Activated T-cell treated with anti-CD3 and anti-CD28 coated beads, Interleukin-2, amount 50 U/mL, for 72 hours (primary cell): ENCODE results near the gene THEMIS2. TPM values are rescaled to one million over a fixed set of nuclear protein-coding genes. Genes with fewer than 3 reads are reported as not detected.
"Not testable (repeated sequence)": the region's sequence is repeated elsewhere in the genome, so short reads cannot be mapped to it uniquely, and the experiment has no call there.

ENCODE experiments used
- ATAC-seq, 2 donors: fragments of 150-1000 bp; cut with Tn5 transposase; replicated peaks in 1 of 2; 2 replicates each; pipeline ENCODE4 v1.10.0; 2021; ENCODE audit warnings: moderate library complexity in 2 of 2, mild to moderate bottlenecking in 1 of 2
- DNase-seq, 2 donors: peaks; one replicate each; pipeline ENCODE4 v3.0.0; 2021 to 2022; ENCODE audit warnings: mixed read lengths in 1 of 2
- H3K27ac Mint-ChIP-seq: one replicate; pipeline ENCODE4 v1.8.0; 2022; ENCODE audit warnings: mild to moderate bottlenecking, moderate library complexity, mixed read lengths
- H3K27me3 Mint-ChIP-seq: one replicate; pipeline ENCODE4 v1.8.0; 2022; ENCODE audit warnings: low read depth, mixed read lengths
- H3K36me3 Mint-ChIP-seq, 2 donors: one replicate each; pipeline ENCODE4 v1.8.0; 2022; ENCODE audit warnings: mixed read lengths in 2 of 2, mild to moderate bottlenecking in 1 of 2; ENCODE audit not compliant: insufficient read depth in 2 of 2
- H3K4me1 Mint-ChIP-seq: one replicate; pipeline ENCODE4 v1.8.0; 2022; ENCODE audit warnings: low read depth, mixed read lengths
- H3K4me3 Mint-ChIP-seq, 2 donors: one replicate each; pipeline ENCODE4 v1.8.0; 2022; ENCODE audit warnings: mild to moderate bottlenecking in 2 of 2, mixed read lengths in 2 of 2, moderate library complexity in 2 of 2
- H3K9me3 Mint-ChIP-seq, 2 donors: one replicate each; pipeline ENCODE4 v1.8.0; 2022; ENCODE audit warnings: mixed read lengths in 2 of 2
- total RNA-seq, 2 donors: library from RNA; stranded (reverse); gene quantifications; one replicate each; pipeline ENCODE4 v1.2.3, GENCODE V29; 2022

THEMIS2 gene
- total RNA-seq, 2 donors from 2014 or later, result 26.0 to 81.0 TPM

DNA sequence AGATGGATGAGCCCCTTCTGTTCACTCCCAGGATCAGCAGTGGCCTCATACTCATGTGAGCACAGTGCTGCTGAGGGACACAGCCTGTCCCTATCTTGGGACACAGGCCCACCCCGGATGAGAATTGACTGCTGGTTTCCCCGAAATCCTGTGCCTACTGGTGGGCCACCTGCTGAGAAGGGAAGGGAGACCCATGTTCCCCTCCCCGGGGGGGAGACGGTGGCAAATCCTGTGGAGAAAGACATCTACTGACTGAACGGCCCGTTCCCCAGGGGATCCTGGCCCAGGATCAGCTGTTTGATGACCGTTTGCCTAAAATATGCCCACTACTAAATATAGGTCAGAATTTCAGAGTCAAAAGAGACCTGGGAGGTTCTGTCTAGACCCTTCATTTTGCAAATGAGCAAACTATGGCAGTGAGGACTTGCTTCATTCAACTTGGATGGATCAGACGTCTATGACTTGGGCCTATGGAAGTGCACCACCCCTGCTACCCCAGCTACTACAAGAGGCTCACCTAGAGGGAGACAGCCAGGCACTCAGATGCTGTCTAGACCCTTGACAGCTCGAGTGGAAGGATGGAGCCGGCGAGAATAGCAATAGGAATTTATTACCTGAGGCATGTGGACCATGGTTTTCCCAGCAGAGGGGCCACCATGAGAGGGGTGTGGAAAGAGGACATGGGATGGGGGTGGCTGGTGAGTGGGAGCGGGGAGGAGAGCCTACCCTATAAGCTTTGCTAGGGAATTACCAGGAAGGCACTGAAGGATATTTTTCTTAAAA, 15.6 kb upstream of the THEMIS2 start:
- Mint-ChIP-seq H3K4me1 (peaks cover 12% of the 10 kb centered on the region), H3K4me3 (no peak overlapping the region), H3K27me3 (no peaks in the 10 kb centered on the region), H3K9me3 (no peaks in the 10 kb centered on the region), H3K27ac (no peak overlapping the region), H3K36me3 (no peaks in the 10 kb centered on the region)
- DNase-seq, result no peak
- no peak for ATAC-seq

- H3K4me3 Mint-ChIP-seq, ATAC-seq, H3K36me3 Mint-ChIP-seq, DNase-seq, H3K9me3 Mint-ChIP-seq, H3K27ac Mint-ChIP-seq, H3K27me3 Mint-ChIP-seq: not testable (repeated sequence)
- peaks cover 12% of the 10 kb centered on the region for H3K4me1 Mint-ChIP-seq
These were observed 14.8 kb upstream of the THEMIS2 start for GRCh38 chr1:27857552-27857951.

- Mint-ChIP-seq H3K27ac (no peak overlapping the region), H3K36me3 (no peaks in the 10 kb centered on the region), H3K4me3 (no peak overlapping the region), H3K9me3 (no peaks in the 10 kb centered on the region), H3K27me3 (no peaks in the 10 kb centered on the region), H3K4me1 (peaks cover 19% of the 10 kb centered on the region)
- ATAC-seq (peak; percentile 94 to 96), DNase-seq (peak; percentile 81 to 88)
These were observed 14.0 kb upstream of the THEMIS2 start for GRCh38 chr1:27858072-27858948.

GRCh38 chr1:27858949-27859576, 13.3 kb upstream of the THEMIS2 start:
- DNase-seq, result no peak
- Mint-ChIP-seq H3K9me3 (no peaks in the 10 kb centered on the region), H3K4me1 (peaks cover 27% of the 10 kb centered on the region), H3K36me3 (no peaks in the 10 kb centered on the region), H3K4me3 (no peak overlapping the region), H3K27ac (no peak overlapping the region), H3K27me3 (no peaks in the 10 kb centered on the region)
- no peak for ATAC-seq

GRCh38 chr1:27861436-27861835, 10.9 kb upstream of the THEMIS2 start:
- no peak for DNase-seq
- Mint-ChIP-seq H3K4me3 (no peak overlapping the region), H3K27ac (no peak overlapping the region), H3K4me1 (peaks cover 40% of the 10 kb centered on the region), H3K9me3 (no peaks in the 10 kb centered on the region), H3K36me3 (no peaks in the 10 kb centered on the region), H3K27me3 (no peaks in the 10 kb centered on the region)
- no peak for ATAC-seq

- DNase-seq, result no peak
- no peaks in the 10 kb centered on the region for H3K9me3 Mint-ChIP-seq
- no peaks in the 10 kb centered on the region for H3K36me3 Mint-ChIP-seq
- H3K27me3 Mint-ChIP-seq, result no peaks in the 10 kb centered on the region
- H3K4me3 Mint-ChIP-seq, result no peak overlapping the region
- peaks cover 44% of the 10 kb centered on the region for H3K4me1 Mint-ChIP-seq
- H3K27ac Mint-ChIP-seq, result no peak overlapping the region
- no peak for ATAC-seq
These were observed 10.3 kb upstream of the THEMIS2 start for GRCh38 chr1:27862004-27862403.

GRCh38 chr1:27862671-27863537, 9.4 kb upstream of the THEMIS2 start:
- Mint-ChIP-seq H3K36me3 (no peaks in the 10 kb centered on the region), H3K27ac (peak overlapping the region; percentile 40), H3K4me1 (peaks cover 49% of the 10 kb centered on the region), H3K9me3 (no peaks in the 10 kb centered on the region), H3K27me3 (no peaks in the 10 kb centered on the region), H3K4me3 (no peak overlapping the region)
- peak in 1 of 2 donors; percentile 40 for ATAC-seq
- DNase-seq, result no peak

DNA sequence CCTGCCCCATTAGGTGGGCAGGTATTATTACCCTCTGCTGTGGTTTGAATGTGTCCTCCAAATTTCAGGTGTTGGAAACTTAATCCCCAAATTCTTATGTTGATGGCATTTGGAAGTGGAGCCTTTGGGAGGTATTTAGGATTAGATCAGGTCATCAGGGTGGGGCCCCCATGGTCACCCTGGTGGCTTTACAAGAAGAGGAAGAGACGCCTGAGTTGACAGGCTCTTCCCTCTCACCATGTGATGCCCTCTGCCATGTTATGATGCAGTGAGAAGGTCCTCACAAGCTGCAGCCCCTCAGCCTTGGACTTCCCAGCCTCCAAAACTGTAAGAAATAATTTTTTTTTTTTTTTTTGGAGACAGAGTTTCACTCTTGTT, 8.8 kb upstream of the THEMIS2 start:
- H3K4me1 Mint-ChIP-seq, result peaks cover 49% of the 10 kb centered on the region
- no peak for DNase-seq
- H3K9me3 Mint-ChIP-seq, result no peaks in the 10 kb centered on the region
- H3K27me3 Mint-ChIP-seq, result no peaks in the 10 kb centered on the region
- no peak overlapping the region for H3K27ac Mint-ChIP-seq
- no peak for ATAC-seq
- H3K4me3 Mint-ChIP-seq, result no peak overlapping the region
- H3K36me3 Mint-ChIP-seq, result no peaks in the 10 kb centered on the region

GRCh38 chr1:27864264-27864895, 8.0 kb upstream of the THEMIS2 start:
- H3K4me1 Mint-ChIP-seq, result peaks cover 52% of the 10 kb centered on the region
- H3K36me3 Mint-ChIP-seq, result no peaks in the 10 kb centered on the region
- H3K9me3 Mint-ChIP-seq, result no peaks in the 10 kb centered on the region
- H3K27ac Mint-ChIP-seq, result peak overlapping the region; percentile 91
- DNase-seq (peak; percentile 39), ATAC-seq (peak; percentile 49 to 55)
- peak overlapping the region; percentile 45 to 65 for H3K4me3 Mint-ChIP-seq
- no peaks in the 10 kb centered on the region for H3K27me3 Mint-ChIP-seq

GRCh38 chr1:27865821-27866220, 6.5 kb upstream of the THEMIS2 start:
- Mint-ChIP-seq H3K4me3 (no peak overlapping the region), H3K36me3 (no peaks in the 10 kb centered on the region), H3K9me3 (no peaks in the 10 kb centered on the region), H3K27me3 (no peaks in the 10 kb centered on the region), H3K27ac (no peak overlapping the region), H3K4me1 (peaks cover 58% of the 10 kb centered on the region)
- DNase-seq, result no peak
- ATAC-seq, result no peak

DNA sequence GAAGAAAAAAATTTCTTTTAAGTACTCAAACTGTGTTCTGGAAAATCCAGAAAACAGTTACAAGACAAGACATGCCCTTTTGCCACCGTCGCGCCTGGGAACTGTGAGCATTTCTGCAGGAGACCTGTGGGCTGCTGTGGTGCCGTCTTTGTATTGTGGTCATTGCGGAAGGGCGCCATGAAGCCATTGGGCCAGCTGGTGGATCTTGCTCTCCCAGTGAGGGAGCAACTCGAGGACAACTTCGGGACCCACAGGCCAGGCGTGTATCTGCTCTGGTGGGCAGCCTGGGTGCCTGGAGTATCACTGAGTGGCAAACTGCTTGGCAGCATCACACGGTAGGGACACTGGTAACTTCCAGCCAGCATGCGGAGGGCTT, 3.8 kb upstream of the THEMIS2 start:
- peak overlapping the region; percentile 93 for H3K27ac Mint-ChIP-seq
- peaks cover 1 to 4% of the 10 kb centered on the region in 2 donors for H3K36me3 Mint-ChIP-seq
- peaks cover 56% of the 10 kb centered on the region for H3K4me1 Mint-ChIP-seq
- peak overlapping the region; percentile 81 to 87 for H3K4me3 Mint-ChIP-seq
- H3K9me3 Mint-ChIP-seq, result no peaks in the 10 kb centered on the region
- ATAC-seq, result no peak
- H3K27me3 Mint-ChIP-seq, result no peaks in the 10 kb centered on the region
- DNase-seq, result no peak
